DOHH2 (cell line): ENCODE data around the gene MYH11.

Experiments used
- H3F3A ChIP-seq: fragments of 200-600 bp; sonication (generic), shearing (Covaris generic); 2 replicates; pipeline ENCODE4 v1.6.0; 2016; ENCODE audit warnings: antibody characterized with exemption, mild to moderate bottlenecking; ENCODE audit not compliant: control insufficient read depth, insufficient read depth
- H3K27ac ChIP-seq: fragments of 200-600 bp; sonication (generic); 2 replicates; pipeline ENCODE4 v1.5.1; 2014; ENCODE audit warnings: low read depth, mild to moderate bottlenecking, low read length, moderate library complexity
- H3K27me3 ChIP-seq: fragments of 200-600 bp; sonication (generic); 2 replicates; pipeline ENCODE4 v1.6.1; 2014; ENCODE audit warnings: mild to moderate bottlenecking, low read length, mixed read lengths; ENCODE audit not compliant: control insufficient read depth
- H3K36me3 ChIP-seq: fragments of 200-600 bp; sonication (generic); 2 replicates; pipeline ENCODE4 v1.6.1; 2014; ENCODE audit warnings: mild to moderate bottlenecking, low read length, moderate library complexity, mixed read lengths; ENCODE audit not compliant: control insufficient read depth
- H3K4me1 ChIP-seq: fragments of 200-600 bp; sonication (generic); 2 replicates; pipeline ENCODE4 v1.6.1; 2014; ENCODE audit warnings: mild to moderate bottlenecking, low read length, mixed read lengths; ENCODE audit not compliant: control insufficient read depth
- H3K4me2 ChIP-seq: fragments of 200-600 bp; sonication (generic); 2 replicates; pipeline ENCODE4 v1.6.0; 2014; ENCODE audit warnings: mild to moderate bottlenecking, low read length, moderate library complexity
- H3K4me3 ChIP-seq: fragments of 200-600 bp; sonication (generic); 2 replicates; pipeline ENCODE4 v1.5.1; 2014; ENCODE audit warnings: mild to moderate bottlenecking, low read length, mixed read lengths
- H3K79me2 ChIP-seq: fragments of 200-600 bp; sonication (generic); 2 replicates; pipeline ENCODE4 v1.6.1; 2014; ENCODE audit warnings: mild to moderate bottlenecking, low read length, mixed read lengths; ENCODE audit not compliant: control insufficient read depth
- H3K9me2 ChIP-seq: fragments of 200-600 bp; sonication (generic); replicated peaks from 2 replicates; pipeline ENCODE4 v1.6.1; 2014; ENCODE audit warnings: mild to moderate bottlenecking, low read length, mixed read lengths; ENCODE audit not compliant: control insufficient read depth
- H3K9me3 ChIP-seq: fragments of 200-600 bp; sonication (generic); 2 replicates; pipeline ENCODE4 v1.6.1; 2014; ENCODE audit warnings: antibody characterized with exemption, low read length, mixed read lengths; ENCODE audit not compliant: control insufficient read depth, insufficient read depth
- H4K20me1 ChIP-seq: fragments of 200-600 bp; sonication (generic); 2 replicates; pipeline ENCODE4 v1.6.0; 2014; ENCODE audit warnings: low read depth, mild to moderate bottlenecking, antibody characterized with exemption, low read length, moderate library complexity; ENCODE audit not compliant: control insufficient read depth, insufficient read depth
- CTCF ChIP-seq: fragments of 200-600 bp; sonication (generic); IDR thresholded peaks from one replicate; pipeline ENCODE4 v1.5.1; 2014; ENCODE audit warnings: antibody characterized with exemption, mild to moderate bottlenecking, low read depth, low read length; ENCODE audit not compliant: poor library complexity, severe bottlenecking
- EZH2phosphoT487 ChIP-seq: fragments of 200-600 bp; sonication (generic); IDR thresholded peaks from 2 replicates; pipeline ENCODE4 v1.6.1; 2017; ENCODE audit warnings: borderline replicate concordance, mild to moderate bottlenecking, antibody characterized with exemption, low read length, moderate library complexity, mixed read lengths

The MYH11 gene

GRCh38 chr16:15887283-15887682 is 30.5 kb upstream of the MYH11 start:
- no peak overlapping the region for H3K27ac ChIP-seq
- H3K4me1 ChIP-seq = peaks cover 24% of the 10 kb centered on the region
- no peaks in the 10 kb centered on the region for H3K27me3 ChIP-seq
- no peaks in the 10 kb centered on the region for H3K9me3 ChIP-seq
- peak overlapping the region; percentile 94 for H3K4me3 ChIP-seq
- H3K79me2 ChIP-seq = peaks cover 50% of the 10 kb centered on the region
- H3K4me2 ChIP-seq = peak overlapping the region; percentile 50
- no peaks in the 10 kb centered on the region for H3F3A ChIP-seq
- H3K36me3 ChIP-seq = peaks cover 26% of the 10 kb centered on the region
- H4K20me1 ChIP-seq = peaks cover 3% of the 10 kb centered on the region; the same call in 1 of the 2 replicates
- TF ChIP-seq EZH2phosphoT487 (no peak), CTCF (no peak)
- no peaks in the 10 kb centered on the region for H3K9me2 ChIP-seq

GRCh38 chr16:15886078-15886477 is 29.2 kb upstream of the MYH11 start:
- Histone ChIP-seq H3K27ac (no peak overlapping the region), H3K9me3 (no peaks in the 10 kb centered on the region), H3K36me3 (peaks cover 35% of the 10 kb centered on the region), H3K9me2 (no peaks in the 10 kb centered on the region), H3F3A (no peaks in the 10 kb centered on the region), H3K4me1 (peaks cover 24% of the 10 kb centered on the region), H4K20me1 (peaks cover 3% of the 10 kb centered on the region; the same call in 1 of the 2 replicates), H3K79me2 (peaks cover 54% of the 10 kb centered on the region), H3K4me3 (no peak overlapping the region), H3K4me2 (0 out of 2 replicates have a peak overlapping the region, but pooled peaks have one; percentile 1), H3K27me3 (no peaks in the 10 kb centered on the region)
- TF ChIP-seq EZH2phosphoT487 = no peak
- TF ChIP-seq CTCF = no peak

GRCh38 chr16:15885560-15886001 is 28.8 kb upstream of the MYH11 start:
- no peaks in the 10 kb centered on the region for H3K9me2 ChIP-seq
- no peaks in the 10 kb centered on the region for H3K9me3 ChIP-seq
- H3F3A ChIP-seq = no peaks in the 10 kb centered on the region
- H3K27me3 ChIP-seq = no peaks in the 10 kb centered on the region
- peaks cover 54% of the 10 kb centered on the region for H3K79me2 ChIP-seq
- peaks cover 35% of the 10 kb centered on the region for H3K36me3 ChIP-seq
- peaks cover 24% of the 10 kb centered on the region for H3K4me1 ChIP-seq
- H3K4me2 ChIP-seq = no peak overlapping the region
- no peak for TF ChIP-seq EZH2phosphoT487
- no peak for TF ChIP-seq CTCF
- H3K4me3 ChIP-seq = no peak overlapping the region
- H4K20me1 ChIP-seq = peaks cover 3% of the 10 kb centered on the region; the same call in 1 of the 2 replicates
- no peak overlapping the region for H3K27ac ChIP-seq

GRCh38 chr16:15882563-15882962 is 25.7 kb upstream of the MYH11 start:
- TF ChIP-seq CTCF = no peak
- TF ChIP-seq EZH2phosphoT487 = no peak
- no peak overlapping the region for H3K4me2 ChIP-seq
- H3K9me3 ChIP-seq = no peaks in the 10 kb centered on the region
- H3K79me2 ChIP-seq = peaks cover 46% of the 10 kb centered on the region
- no peak overlapping the region for H3K27ac ChIP-seq
- H3F3A ChIP-seq = no peaks in the 10 kb centered on the region
- H3K27me3 ChIP-seq = no peaks in the 10 kb centered on the region
- H3K36me3 ChIP-seq = peaks cover 47% of the 10 kb centered on the region
- H4K20me1 ChIP-seq = peaks cover 3% of the 10 kb centered on the region; the same call in 1 of the 2 replicates
- H3K4me1 ChIP-seq = peaks cover 15% of the 10 kb centered on the region
- no peaks in the 10 kb centered on the region for H3K9me2 ChIP-seq
- no peak overlapping the region for H3K4me3 ChIP-seq
